ENCODE results near the gene ACP7. TPM values are rescaled to one million over a fixed set of nuclear protein-coding genes. Genes with fewer than 3 reads are reported as not detected.
A peak's percentile ranks its signal among the peaks of the same experiment; 100 is the strongest.

ACP7 gene
- total and polyA plus RNA-seq, 2 of the 8 experiments (the other 6 are each of a cell fraction or from before 2014, with no cell fraction given): 0.27 to 0.50 TPM

DNA sequence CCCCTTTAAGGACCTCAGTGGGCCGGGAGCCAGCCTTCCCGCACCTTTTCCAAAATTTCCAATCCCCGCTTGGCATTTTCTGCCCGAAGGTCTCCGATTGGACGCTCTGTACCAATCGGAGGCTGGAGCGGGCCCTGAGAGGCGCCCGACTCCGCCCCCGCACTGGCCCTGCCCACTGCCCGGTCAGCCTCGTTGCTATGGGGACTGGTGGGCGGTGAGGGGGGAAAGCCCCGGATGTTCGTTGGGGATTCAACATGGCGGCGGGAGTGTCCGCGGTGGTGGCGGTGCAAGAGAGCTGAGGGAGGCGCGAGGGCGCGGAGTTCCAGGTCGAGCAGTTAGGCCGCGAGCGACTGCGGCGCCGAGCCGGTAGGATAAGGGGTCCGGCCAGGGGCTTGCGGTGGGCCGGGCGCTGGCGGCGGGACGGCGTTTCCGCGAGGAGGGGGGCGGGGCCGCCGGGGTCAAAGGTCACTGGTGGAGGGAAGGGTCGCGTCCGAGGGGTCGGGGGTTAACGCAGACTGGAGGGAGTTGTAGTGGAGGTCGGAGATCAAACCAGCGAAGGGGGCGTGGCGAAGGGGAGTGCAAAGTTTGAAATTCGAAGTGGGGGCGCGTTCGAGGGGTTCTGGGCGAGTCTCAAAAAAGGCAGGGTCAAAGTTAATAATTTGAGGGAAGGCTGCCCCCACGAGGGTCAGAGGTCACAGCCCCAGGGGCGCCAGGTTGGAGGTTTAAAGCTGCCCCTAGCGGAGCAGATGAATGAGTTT lies 41.6 kb downstream of the ACP7 start, which contains the start of gene PAK4 (continued):
- TF ChIP-seq CREB1 (IDR thresholded peaks at IDR 0.05): no peak
- no peak for TF ChIP-seq RXRA (IDR thresholded peaks at IDR 0.05; ENCODE audit: insufficient read depth, low read depth, low read length)
- no peak for TF ChIP-seq EP300 (IDR thresholded peaks at IDR 0.05; ENCODE audit: borderline replicate concordance in 1 of 2, low read depth in 2 of 2, low read length in 2 of 2)
- peak; percentile 71 for TF ChIP-seq TAF7 (optimal IDR thresholded peaks at IDR 0.05; ENCODE audit: borderline replicate concordance, low read depth, low read length)
- no peak for TF ChIP-seq CHD1 (IDR thresholded peaks at IDR 0.05; ENCODE audit: low read depth, low read length)
- TF ChIP-seq PHF8 (conservative IDR thresholded peaks at IDR 0.05; ENCODE audit: low read depth, low read length): peak; percentile 93
- TF ChIP-seq BCL11A (IDR thresholded peaks at IDR 0.05; ENCODE audit: low read depth in 2 of 2, low read length in 2 of 2): no peak
- TF ChIP-seq EGR1 (IDR thresholded peaks at IDR 0.05; ENCODE audit: borderline replicate concordance, low read depth, low read length): peak; percentile 96
- no peak for TF ChIP-seq TCF12 (IDR thresholded peaks at IDR 0.05; ENCODE audit: low read depth, low read length)
- TF ChIP-seq POLR2AphosphoS5 (IDR thresholded peaks at IDR 0.05; ENCODE audit: low read depth, low read length): peak; percentile 55; the same call in 1 of the 2 replicates
- TF ChIP-seq GTF2F1 (IDR thresholded peaks at IDR 0.05; ENCODE audit: borderline replicate concordance, low read depth, low read length): no peak
- no peak for TF ChIP-seq TEAD4 (IDR thresholded peaks at IDR 0.05; ENCODE audit: low read depth, low read length)
- no peak for TF ChIP-seq SP2 (IDR thresholded peaks at IDR 0.05; ENCODE audit: low read length)
- peak; percentile 94 for TF ChIP-seq YY1 (IDR thresholded peaks at IDR 0.05; ENCODE audit: low read depth, low read length)
- TF ChIP-seq SIN3A (conservative IDR thresholded peaks at IDR 0.05 in 1 of 2, IDR thresholded peaks at IDR 0.05 in 1 of 2; ENCODE audit: low read depth in 1 of 2, low read length in 2 of 2): peak; percentile 44 to 81; a peak in 1 of 4 replicates
- peak in 1 of 2 experiments; percentile 67; a peak in 1 of 3 replicates for TF ChIP-seq POLR2A (IDR thresholded peaks at IDR 0.05; ENCODE audit: control extremely low read depth in 1 of 2, low read depth in 2 of 2, low read length in 2 of 2)
- TF ChIP-seq HDAC2 (IDR thresholded peaks at IDR 0.05; ENCODE audit: borderline replicate concordance in 1 of 2, low read depth in 2 of 2, low read length in 2 of 2): peak in 1 of 2 experiments; percentile 6; a peak in 2 of 4 replicates
- TF ChIP-seq ASH2L (IDR thresholded peaks at IDR 0.05; ENCODE audit: low read length): peak; percentile 100
- TF ChIP-seq BRCA1 (IDR thresholded peaks at IDR 0.05; ENCODE audit: low read depth, low read length): no peak
- no peak for TF ChIP-seq SUZ12 (IDR thresholded peaks at IDR 0.05; ENCODE audit: low read length)
